GM12874 (cell line): ENCODE data around the gene APOL6.

Experiments
- CTCF ChIP-seq: IDR thresholded peaks from 2 replicates; pipeline ENCODE4 v1.5.1; 2011; ENCODE audit warnings: low read depth, mild to moderate bottlenecking, control low read depth, low read length, moderate library complexity; ENCODE audit not compliant: insufficient read depth

APOL6 gene

GRCh38 chr22:35605369-35605680 lies 42.9 kb upstream of the APOL6 start:
- TF ChIP-seq CTCF = no peak

- TF ChIP-seq CTCF = no peak
Measured at GRCh38 chr22:35605851-35606481, 42.3 kb upstream of the APOL6 start.

- no peak for TF ChIP-seq CTCF
Measured at GRCh38 chr22:35606916-35607315, 41.3 kb upstream of the APOL6 start.

GRCh38 chr22:35608088-35608487 lies 40.2 kb upstream of the APOL6 start:
- no peak for TF ChIP-seq CTCF

GRCh38 chr22:35609261-35609660 lies 39.0 kb upstream of the APOL6 start:
- TF ChIP-seq CTCF = no peak

GRCh38 chr22:35609761-35610160 lies 38.5 kb upstream of the APOL6 start:
- no peak for TF ChIP-seq CTCF

GRCh38 chr22:35610741-35611140 lies 37.5 kb upstream of the APOL6 start:
- no peak for TF ChIP-seq CTCF
